Adrenal gland (tissue), 5 donors: Measurements from ENCODE around the gene IQSEC1.

ENCODE experiments used
- CTCF ChIP-seq, 6 experiments: fragments of 450-650 bp in 4 of 6; fragments of 200-600 bp in 2 of 6; sonication (generic) in 1 of 6; IDR thresholded peaks; 1 replicate in 5 of 6; 2 replicates in 1 of 6; pipeline versions ENCODE4 v1.5.1 to v1.8.0; 2016 to 2021; ENCODE audit warnings: antibody characterized with exemption in 6 of 6, mild to moderate bottlenecking in 2 of 6, moderate library complexity in 1 of 6
- POLR2A ChIP-seq, 2 donors: fragments of 450-650 bp; IDR thresholded peaks; one replicate each; pipeline ENCODE4 v1.6.1; 2017; ENCODE audit warnings: antibody characterized with exemption in 2 of 2, mild to moderate bottlenecking in 2 of 2, moderate library complexity in 1 of 2
- donor health status: DM: no; HTN: no; CAD: no.

GRCh38 chr3:12978682-12979081 is 94.5 kb downstream of the IQSEC1 start:
- TF ChIP-seq CTCF (IDR thresholded peaks at IDR 0.05) (no peak), POLR2A (IDR thresholded peaks at IDR 0.05) (no peak)
